HepG2 (cell line): Measurements from ENCODE around the gene GCDH. TPM values are rescaled to one million over a fixed set of nuclear protein-coding genes. Genes with fewer than 3 reads are reported as not detected.
A peak's percentile ranks its signal among the peaks of the same experiment; 100 is the strongest.

Experiments
- CREB1 ChIP-seq, 2 experiments: fragments of 450-650 bp in 1 of 2; IDR thresholded peaks; 2 replicates each; pipeline ENCODE4 v1.6.1; 2016 to 2017; ENCODE audit warnings: control low read depth in 1 of 2, mild to moderate bottlenecking in 1 of 2, missing compliant biosample characterization in 1 of 2, missing genetic modification characterization in 1 of 2
- ESRRA ChIP-seq: sonication (generic); formaldehyde crosslinking; IDR thresholded peaks from 2 replicates; pipeline ENCODE4 v1.5.1; 2020; ENCODE audit warnings: mild to moderate bottlenecking, low read depth, missing genetic modification reagents
- FOXO1 ChIP-seq: sonication (generic); formaldehyde crosslinking; IDR thresholded peaks from 2 replicates; pipeline ENCODE4 v1.4.0; 2020; ENCODE audit warnings: missing genetic modification reagents
- HNF1B ChIP-seq: sonication (generic); formaldehyde crosslinking; IDR thresholded peaks from 2 replicates; pipeline ENCODE4 v1.5.1; 2020; ENCODE audit warnings: mild to moderate bottlenecking, moderate library complexity, missing genetic modification reagents
- MBD4 ChIP-seq: IDR thresholded peaks from 2 replicates; pipeline ENCODE4 v1.6.1; 2012; ENCODE audit warnings: low read length, inconsistent platforms, borderline replicate concordance
- MZF1 ChIP-seq: sonication (generic); formaldehyde crosslinking; IDR thresholded peaks from 2 replicates; pipeline ENCODE4 v1.8.1; 2023; ENCODE audit warnings: mild to moderate bottlenecking, missing genetic modification reagents, borderline replicate concordance
- NFE2L1 ChIP-seq: sonication (generic); formaldehyde crosslinking; IDR thresholded peaks from 2 replicates; pipeline ENCODE4 v1.4.0; 2020; ENCODE audit warnings: missing genetic modification reagents, mild to moderate bottlenecking, borderline replicate concordance
- PHF21A ChIP-seq: sonication (generic); formaldehyde crosslinking; IDR thresholded peaks from 2 replicates; pipeline ENCODE4 v1.5.0; 2020; ENCODE audit warnings: mild to moderate bottlenecking, missing genetic modification reagents
- SIX4 ChIP-seq: sonication (generic); formaldehyde crosslinking; IDR thresholded peaks from 2 replicates; pipeline ENCODE4 v1.4.0; 2020; ENCODE audit warnings: missing genetic modification reagents
- SNAPC2 ChIP-seq: sonication (generic); formaldehyde crosslinking; IDR thresholded peaks from 2 replicates; pipeline ENCODE4 v1.8.1; 2022; ENCODE audit warnings: mild to moderate bottlenecking, missing genetic modification reagents
- SOX5 ChIP-seq: IDR thresholded peaks from 2 replicates; pipeline ENCODE4 v1.6.1; 2016; ENCODE audit warnings: borderline replicate concordance
- SRSF1 ChIP-seq: fragments of 200-400 bp; formaldehyde crosslinking; optimal IDR thresholded peaks from 2 replicates; pipeline ENCODE3; 2017; ENCODE audit warnings: mild to moderate bottlenecking, low read depth, low read length, moderate library complexity
- TEAD3 ChIP-seq: optimal IDR thresholded peaks from 2 replicates; pipeline ENCODE3; 2016; ENCODE audit warnings: borderline replicate concordance
- TFDP2 ChIP-seq: sonication (generic); formaldehyde crosslinking; IDR thresholded peaks from 2 replicates; pipeline ENCODE4 v1.4.0; 2020; ENCODE audit warnings: missing genetic modification reagents
- ZBTB43 ChIP-seq: sonication (generic); formaldehyde crosslinking; conservative IDR thresholded peaks from 2 replicates; pipeline ENCODE4 v1.4.0; 2020; ENCODE audit warnings: missing genetic modification reagents
- ZNF235 ChIP-seq: sonication (generic); formaldehyde crosslinking; IDR thresholded peaks from 2 replicates; pipeline ENCODE4 v1.8.1; 2023; ENCODE audit warnings: mild to moderate bottlenecking, missing genetic modification reagents, borderline replicate concordance
- ZNF280D ChIP-seq: sonication (generic); formaldehyde crosslinking; IDR thresholded peaks from 2 replicates; pipeline ENCODE4 v1.5.1; 2020; ENCODE audit warnings: mild to moderate bottlenecking, missing genetic modification reagents
- ZNF33B ChIP-seq: sonication (generic); formaldehyde crosslinking; IDR thresholded peaks from 2 replicates; pipeline ENCODE4 v1.5.1; 2020; ENCODE audit warnings: mild to moderate bottlenecking, missing genetic modification reagents
- ZNF570 ChIP-seq: sonication (generic); formaldehyde crosslinking; IDR thresholded peaks from 2 replicates; pipeline ENCODE4 v1.4.0; 2020; ENCODE audit warnings: mild to moderate bottlenecking, missing genetic modification reagents, borderline replicate concordance
- ZNF616 ChIP-seq: sonication (generic); formaldehyde crosslinking; IDR thresholded peaks from 2 replicates; pipeline ENCODE4 v1.5.0; 2020; ENCODE audit warnings: low read depth, mild to moderate bottlenecking, missing genetic modification reagents
- ZNF775 ChIP-seq: sonication (generic); formaldehyde crosslinking; IDR thresholded peaks from 2 replicates; pipeline ENCODE4 v1.4.0; 2020; ENCODE audit warnings: missing genetic modification reagents, mild to moderate bottlenecking, moderate library complexity, borderline replicate concordance
- ZSCAN31 ChIP-seq: sonication (generic); formaldehyde crosslinking; IDR thresholded peaks from 2 replicates; pipeline ENCODE4 v1.5.0; 2020; ENCODE audit warnings: low read depth, mild to moderate bottlenecking, missing genetic modification reagents
- polyA plus RNA-seq, 8 experiments: library from polyadenylated mRNA; depleted of rRNA in 3 of 8; stranded (reverse) in 7 of 8; unstranded in 1 of 8; fragments of >200 nt; fragmentation: Illumina TruSeq in 4 of 8; extraction: Trizol in 4 of 8; gene quantifications; 2 replicates each; pipeline versions ENCODE4 v1.2.1 to v1.2.3, GENCODE V29; 2011 to 2016; ENCODE audit warnings: low read depth in 4 of 8, missing spikeins in 1 of 8, mixed read lengths in 1 of 8; ENCODE audit not compliant: insufficient read depth in 1 of 8
- total RNA-seq, 5 experiments: library from RNA; depleted of rRNA; stranded (reverse); fragments of >200 nt; fragmentation: Illumina TruSeq; extraction: Trizol; gene quantifications; 2 replicates each; pipeline ENCODE4 v1.2.3, GENCODE V29; 2016; ENCODE audit warnings: low read depth in 1 of 5

The GCDH gene
- total and polyA plus RNA-seq, 2 of the 13 experiments (the other 11 are each of a cell fraction or from before 2014, with no cell fraction given) = 15.1 to 38.0 TPM

GRCh38 chr19:12890787-12891552, at the start of gene GCDH (continued):
- peak; percentile 40; the same call in 1 of the 2 replicates for TF ChIP-seq TFDP2
- TF ChIP-seq PHF21A = peak; percentile 74
- peak; percentile 65; the same call in 1 of the 2 replicates for TF ChIP-seq ZNF235 (CRISPR knock-in tag)
- TF ChIP-seq FOXO1 (CRISPR knock-in tag) = peak; percentile 28; the same call in 1 of the 2 replicates
- peak; percentile 45; the same call in 1 of the 2 replicates for TF ChIP-seq ZNF775 (CRISPR knock-in tag)
- 0 out of 2 replicates have a peak, but pooled peaks have one; percentile 10 for TF ChIP-seq SIX4 (CRISPR knock-in tag)
- TF ChIP-seq SNAPC2 (CRISPR knock-in tag) = no peak
- TF ChIP-seq SRSF1 = peak; percentile 61
- 0 out of 2 replicates have a peak, but pooled peaks have one; percentile 39 for TF ChIP-seq ESRRA
- peak; percentile 15; the same call in 1 of the 2 replicates for TF ChIP-seq SOX5 (CRISPR knock-in tag)
- TF ChIP-seq ZNF33B (CRISPR knock-in tag) = peak; percentile 47; the same call in 1 of the 2 replicates
- TF ChIP-seq MBD4 = no peak
- peak; percentile 79 for TF ChIP-seq CREB1 (IDR thresholded peaks at IDR 0.05)
- TF ChIP-seq CREB1 (CRISPR knock-in tag; IDR thresholded peaks at IDR 0.05) = peak; percentile 99
- TF ChIP-seq ZBTB43 = no peak
- 0 out of 2 replicates have a peak, but pooled peaks have one; percentile 28 for TF ChIP-seq ZSCAN31
- 0 out of 2 replicates have a peak, but pooled peaks have one; percentile 29 for TF ChIP-seq ZNF570 (CRISPR knock-in tag)
- no peak for TF ChIP-seq MZF1
- 0 out of 2 replicates have a peak, but pooled peaks have one; percentile 20 for TF ChIP-seq ZNF616 (CRISPR knock-in tag)
- no peak for TF ChIP-seq ZNF280D (CRISPR knock-in tag)
- peak; percentile 67 for TF ChIP-seq HNF1B
- TF ChIP-seq TEAD3 (CRISPR knock-in tag) = peak; percentile 27
- 0 out of 2 replicates have a peak, but pooled peaks have one; percentile 59 for TF ChIP-seq NFE2L1 (CRISPR knock-in tag)
